Measurements from ENCODE around the gene NFILZ.
A peak's percentile ranks its signal among the peaks of the same experiment; 100 is the strongest.

The NFILZ gene

GRCh38 chr19:8614455-8614854, 16.0 kb upstream of the NFILZ start:
- H3K9me3 ChIP-seq (ENCODE audit: control insufficient read depth, insufficient read depth, low read length): no peaks in the 10 kb centered on the region
- peaks cover 6% of the 10 kb centered on the region; the same call in 1 of the 2 replicates for H3K27me3 ChIP-seq (ENCODE audit: control insufficient read depth, low read length)
- no peak overlapping the region for H3K27ac ChIP-seq (ENCODE audit: low read depth, low read length)
- no peaks in the 10 kb centered on the region for H3K9me2 ChIP-seq (replicated peaks; ENCODE audit: control insufficient read depth, low read length)
- H3F3A ChIP-seq (ENCODE audit: control insufficient read depth, insufficient read depth): no peaks in the 10 kb centered on the region
- no peak overlapping the region for H3K4me3 ChIP-seq (ENCODE audit: low read length)
- no peaks in the 10 kb centered on the region for H4K20me1 ChIP-seq (ENCODE audit: control insufficient read depth, insufficient read depth, low read depth, low read length)
- no peak overlapping the region for H3K4me2 ChIP-seq (ENCODE audit: low read length)
- no peak for TF ChIP-seq EZH2phosphoT487 (IDR thresholded peaks at IDR 0.05; ENCODE audit: borderline replicate concordance, low read length)
- TF ChIP-seq CTCF (IDR thresholded peaks at IDR 0.05; ENCODE audit: low read depth, low read length, poor library complexity, severe bottlenecking): no peak
- no peaks in the 10 kb centered on the region for H3K4me1 ChIP-seq (ENCODE audit: control insufficient read depth, low read length)
- H3K36me3 ChIP-seq (ENCODE audit: control insufficient read depth, low read length): no peaks in the 10 kb centered on the region
- H3K79me2 ChIP-seq (ENCODE audit: control insufficient read depth, low read length): no peaks in the 10 kb centered on the region

- no peak overlapping the region for H3K4me2 ChIP-seq (ENCODE audit: low read length)
- no peaks in the 10 kb centered on the region for H3K79me2 ChIP-seq (ENCODE audit: control insufficient read depth, low read length)
- H3K36me3 ChIP-seq (ENCODE audit: control insufficient read depth, low read length): no peaks in the 10 kb centered on the region
- H3K9me2 ChIP-seq (replicated peaks; ENCODE audit: control insufficient read depth, low read length): no peaks in the 10 kb centered on the region
- no peak for TF ChIP-seq EZH2phosphoT487 (IDR thresholded peaks at IDR 0.05; ENCODE audit: borderline replicate concordance, low read length)
- no peak for TF ChIP-seq CTCF (IDR thresholded peaks at IDR 0.05; ENCODE audit: low read depth, low read length, poor library complexity, severe bottlenecking)
- H3K27ac ChIP-seq (ENCODE audit: low read depth, low read length): no peak overlapping the region
- H3K9me3 ChIP-seq (ENCODE audit: control insufficient read depth, insufficient read depth, low read length): no peaks in the 10 kb centered on the region
- H3F3A ChIP-seq (ENCODE audit: control insufficient read depth, insufficient read depth): no peaks in the 10 kb centered on the region
- no peak overlapping the region for H3K4me3 ChIP-seq (ENCODE audit: low read length)
- H3K27me3 ChIP-seq (ENCODE audit: control insufficient read depth, low read length): peaks cover 1% of the 10 kb centered on the region; the same call in 1 of the 2 replicates
- H3K4me1 ChIP-seq (ENCODE audit: control insufficient read depth, low read length): no peaks in the 10 kb centered on the region
- no peaks in the 10 kb centered on the region for H4K20me1 ChIP-seq (ENCODE audit: control insufficient read depth, insufficient read depth, low read depth, low read length)
These were observed 15.4 kb upstream of the NFILZ start for GRCh38 chr19:8615024-8615423.

- Histone ChIP-seq H3K27ac (ENCODE audit: low read depth, low read length) (no peak overlapping the region), H3K36me3 (ENCODE audit: control insufficient read depth, low read length) (no peaks in the 10 kb centered on the region)
These were observed 14.4 kb upstream of the NFILZ start for GRCh38 chr19:8615813-8616596.

More at GRCh38 chr19:8615813-8616596, 14.4 kb upstream of the NFILZ start:
- Histone ChIP-seq H3K4me3 (ENCODE audit: low read length) (no peak overlapping the region), H3K4me2 (ENCODE audit: low read length) (no peak overlapping the region), H3K9me3 (ENCODE audit: control insufficient read depth, insufficient read depth, low read length) (no peaks in the 10 kb centered on the region), H3K9me2 (replicated peaks; ENCODE audit: control insufficient read depth, low read length) (no peaks in the 10 kb centered on the region), H3K27me3 (ENCODE audit: control insufficient read depth, low read length) (no peaks in the 10 kb centered on the region), H3F3A (ENCODE audit: control insufficient read depth, insufficient read depth) (no peaks in the 10 kb centered on the region), H3K4me1 (ENCODE audit: control insufficient read depth, low read length) (no peaks in the 10 kb centered on the region), H3K79me2 (ENCODE audit: control insufficient read depth, low read length) (no peaks in the 10 kb centered on the region), H4K20me1 (ENCODE audit: control insufficient read depth, insufficient read depth, low read depth, low read length) (no peaks in the 10 kb centered on the region)
- TF ChIP-seq CTCF (IDR thresholded peaks at IDR 0.05; ENCODE audit: low read depth, low read length, poor library complexity, severe bottlenecking) (peak; percentile 96), EZH2phosphoT487 (IDR thresholded peaks at IDR 0.05; ENCODE audit: borderline replicate concordance, low read length) (no peak)
